K562 (cell line): ENCODE measurements around the gene ZNF791. TPM values are rescaled to one million over a fixed set of nuclear protein-coding genes. Genes with fewer than 3 reads are reported as not detected.
A peak's percentile ranks its signal among the peaks of the same experiment; 100 is the strongest.

ENCODE experiments used
- ATF4 ChIP-seq: fragments of 450-650 bp; formaldehyde crosslinking; IDR thresholded peaks from 2 replicates; pipeline ENCODE4 v1.4.0; 2022; ENCODE audit warnings: mild to moderate bottlenecking, moderate library complexity
- BHLHE40 ChIP-seq: IDR thresholded peaks from 2 replicates; pipeline ENCODE4 v1.6.1; 2011; ENCODE audit warnings: low read length, improper control_type of control experiment
- CBX8 ChIP-seq: fragments of 200-600 bp; sonication (generic); IDR thresholded peaks from 2 replicates; pipeline ENCODE4 v1.6.1; 2012; ENCODE audit warnings: borderline replicate concordance, mixed run types, low read depth, mild to moderate bottlenecking, moderate library complexity, mixed read lengths, low read length, control low read depth, inconsistent platforms; ENCODE audit not compliant: poor library complexity, severe bottlenecking; ENCODE audit errors: extremely low read depth
- DMBX1 ChIP-seq: fragments of 250-450 bp; sonication (Bioruptor Pico); IDR thresholded peaks from 2 replicates; pipeline ENCODE4 v1.8.0; 2022; ENCODE audit warnings: inconsistent platforms, mild to moderate bottlenecking, moderate library complexity, borderline replicate concordance
- FOXJ3 ChIP-seq: sonication (generic); formaldehyde crosslinking; IDR thresholded peaks from 2 replicates; pipeline ENCODE4 v1.4.0; 2020; ENCODE audit warnings: mild to moderate bottlenecking, missing genetic modification reagents
- GTF2A2 ChIP-seq: IDR thresholded peaks from 2 replicates; pipeline ENCODE4 v1.6.1; 2016; ENCODE audit warnings: mild to moderate bottlenecking, missing genetic modification characterization, missing compliant biosample characterization
- HCFC1 ChIP-seq: IDR thresholded peaks from 2 replicates; pipeline ENCODE4 v1.6.1; 2012; ENCODE audit warnings: low read depth, low read length, improper control_type of control experiment
- HEY1 ChIP-seq: fragments of 250-450 bp; sonication (Bioruptor Pico); IDR thresholded peaks from 2 replicates; pipeline ENCODE4 v1.5.0; 2020; ENCODE audit warnings: mild to moderate bottlenecking, moderate library complexity, borderline replicate concordance
- KAT2B ChIP-seq: IDR thresholded peaks from one replicate; pipeline ENCODE4 v1.6.1; 2012; ENCODE audit warnings: low read depth, mild to moderate bottlenecking, control low read depth, inconsistent platforms, low read length, moderate library complexity
- MITF ChIP-seq: IDR thresholded peaks from 2 replicates; pipeline ENCODE4 v1.6.1; 2014; ENCODE audit warnings: antibody characterized with exemption
- MLX ChIP-seq, 2 experiments: fragments of 450-650 bp in 1 of 2; sonication (generic) in 1 of 2; formaldehyde crosslinking; conservative IDR thresholded peaks; 2 replicates each; pipeline versions ENCODE4 v1.4.0 to v1.8.1; 2020 to 2022; ENCODE audit warnings: mild to moderate bottlenecking in 1 of 2, missing genetic modification reagents in 1 of 2
- NCOA4 ChIP-seq: fragments of 450-650 bp; IDR thresholded peaks from 2 replicates; pipeline ENCODE4 v1.6.1; 2018; ENCODE audit warnings: mild to moderate bottlenecking; ENCODE audit not compliant: partially characterized antibody
- RBM14 ChIP-seq: fragments of 200-400 bp; formaldehyde crosslinking; IDR thresholded peaks from 2 replicates; pipeline ENCODE4 v1.6.1; 2018; ENCODE audit warnings: low read depth, mild to moderate bottlenecking, low read length, moderate library complexity, borderline replicate concordance; ENCODE audit not compliant: insufficient read depth
- TOE1 ChIP-seq, 2 experiments: fragments of 450-650 bp in 1 of 2; sonication (generic) in 1 of 2; formaldehyde crosslinking in 1 of 2; IDR thresholded peaks; 2 replicates each; pipeline versions ENCODE4 v1.7.1 to v1.8.0; 2016 to 2022; ENCODE audit warnings: borderline replicate concordance in 2 of 2, mild to moderate bottlenecking in 2 of 2, antibody characterized with exemption in 1 of 2, inconsistent platforms in 1 of 2, low read depth in 1 of 2, missing genetic modification reagents in 1 of 2, moderate library complexity in 1 of 2
- ZBED1 ChIP-seq: IDR thresholded peaks from 2 replicates; pipeline ENCODE4 v1.6.1; 2014
- ZBTB11 ChIP-seq, 3 experiments: fragments of 200-800 bp in 1 of 3; fragments of 250-450 bp in 1 of 3; fragments of 450-650 bp in 1 of 3; sonication (Bioruptor Pico) in 1 of 3; sonication (Bioruptor generic) in 1 of 3; formaldehyde crosslinking in 1 of 3; IDR thresholded peaks; 2 replicates each; pipeline versions ENCODE4 v1.6.1 to v1.8.0; 2016 to 2022; ENCODE audit warnings: mild to moderate bottlenecking in 2 of 3, missing genetic modification characterization in 2 of 3, missing compliant biosample characterization in 1 of 3, moderate library complexity in 1 of 3
- ZC3H8 ChIP-seq: fragments of 450-650 bp; IDR thresholded peaks from 2 replicates; pipeline ENCODE4 v1.6.1; 2017
- ZNF23 ChIP-seq: fragments of 250-450 bp; sonication (Bioruptor Pico); IDR thresholded peaks from 2 replicates; pipeline ENCODE4 v1.4.0; 2020; ENCODE audit warnings: mild to moderate bottlenecking
- ZNF316 ChIP-seq: fragments of 450-650 bp; IDR thresholded peaks from 2 replicates; pipeline ENCODE4 v1.6.1; 2016
- ZNF668 ChIP-seq: fragments of 250-450 bp; sonication (Bioruptor Pico); IDR thresholded peaks from 2 replicates; pipeline ENCODE4 v1.8.0; 2022; ENCODE audit warnings: mild to moderate bottlenecking, inconsistent platforms
- polyA plus RNA-seq, 8 experiments: library from polyadenylated mRNA; depleted of rRNA in 4 of 8; stranded (reverse) in 5 of 8; unstranded in 3 of 8; fragments of >200 nt; fragmentation: Nextera tagmentation in 2 of 8; fragmentation: Illumina TruSeq in 1 of 8; extraction: Ambion mirVana in 2 of 8; extraction: Trizol in 1 of 8; gene quantifications; 2 replicates each; pipeline versions ENCODE4 v1.2.1 to v1.2.3, GENCODE V29; 2011 to 2014; ENCODE audit warnings: inconsistent platforms in 1 of 8, missing spikeins in 1 of 8
- total RNA-seq, 7 experiments: library from RNA; depleted of rRNA in 6 of 7; stranded (reverse); fragments of >200 nt in 6 of 7; fragmentation: Illumina TruSeq in 2 of 7; extraction: Trizol in 2 of 7; gene quantifications; 2 replicates each; pipeline versions ENCODE4 v1.2.1 to v1.2.3, GENCODE V29; 2011 to 2021; ENCODE audit warnings: low replicate concordance in 1 of 7

ZNF791 gene
- total and polyA plus RNA-seq, 9 of the 15 experiments (the other 6 are each of a cell fraction or from before 2014, with no cell fraction given) = 7.8 to 22.7 (median 13.1) TPM

GRCh38 chr19:12610540-12611360 lies at the start of gene ZNF791, which contains the start of gene ZNF490 (continued):
- TF ChIP-seq ATF4 (CRISPR knock-in tag) (no peak), KAT2B (no peak), ZBTB11 (CRISPR knock-in tag; IDR thresholded peaks at IDR 0.05) (peak; percentile 94 to 99 (median 97)), TOE1 (IDR thresholded peaks at IDR 0.05; ENCODE audit: borderline replicate concordance) (peak; percentile 71; the same call in 1 of the 2 replicates), TOE1 (CRISPR knock-in tag; IDR thresholded peaks at IDR 0.05; ENCODE audit: borderline replicate concordance, low read depth) (no peak), MITF (no peak), NCOA4 (no peak), ZBED1 (no peak), BHLHE40 (no peak; the same call in none of the 2 replicates), FOXJ3 (CRISPR knock-in tag) (no peak), ZNF316 (0 out of 2 replicates have a peak, but pooled peaks have one; percentile 36), GTF2A2 (tag) (0 out of 2 replicates have a peak, but pooled peaks have one; percentile 39), HCFC1 (peak; percentile 83), RBM14 (no peak), ZNF23 (CRISPR knock-in tag) (no peak), DMBX1 (CRISPR knock-in tag) (no peak), HEY1 (CRISPR knock-in tag) (no peak), CBX8 (no peak), ZNF668 (CRISPR knock-in tag) (no peak), MLX (CRISPR knock-in tag; conservative IDR thresholded peaks at IDR 0.05) (no peak), ZC3H8 (no peak)
